GM19328 (cell line): ENCODE results near the gene RAP1GAP2.
"Not testable (repeated sequence)": the region's sequence is repeated elsewhere in the genome, so short reads cannot be mapped to it uniquely, and the experiment has no call there.

Experiments used
- ATAC-seq: cut with Tn5 transposase; IDR thresholded peaks from one replicate; pipeline ENCODE4 v1.9.1; 2021; ENCODE audit warnings: mild to moderate bottlenecking, moderate library complexity; ENCODE audit not compliant: unreplicated experiment

The RAP1GAP2 gene

DNA sequence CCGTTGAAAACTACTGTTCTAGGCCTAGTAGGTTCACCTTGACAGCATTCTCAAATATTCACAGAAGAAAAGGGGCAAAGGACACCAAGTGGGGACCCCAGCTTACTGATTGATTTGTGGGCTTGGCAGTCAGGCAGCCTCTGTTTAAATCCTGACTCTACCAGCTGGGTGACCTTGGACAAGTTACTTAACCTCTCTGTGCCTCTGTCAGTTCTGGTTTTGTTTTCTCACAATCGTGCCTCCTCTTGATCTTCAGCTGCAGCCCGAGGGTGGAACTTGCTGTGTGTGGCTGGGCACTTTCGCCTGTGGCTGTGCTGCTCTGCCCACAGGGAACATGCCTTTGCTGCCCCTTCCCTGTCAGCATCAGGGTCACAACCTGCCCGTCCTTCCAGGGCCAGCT is 17.8 kb downstream of the RAP1GAP2 start:
- ATAC-seq: no peak

DNA sequence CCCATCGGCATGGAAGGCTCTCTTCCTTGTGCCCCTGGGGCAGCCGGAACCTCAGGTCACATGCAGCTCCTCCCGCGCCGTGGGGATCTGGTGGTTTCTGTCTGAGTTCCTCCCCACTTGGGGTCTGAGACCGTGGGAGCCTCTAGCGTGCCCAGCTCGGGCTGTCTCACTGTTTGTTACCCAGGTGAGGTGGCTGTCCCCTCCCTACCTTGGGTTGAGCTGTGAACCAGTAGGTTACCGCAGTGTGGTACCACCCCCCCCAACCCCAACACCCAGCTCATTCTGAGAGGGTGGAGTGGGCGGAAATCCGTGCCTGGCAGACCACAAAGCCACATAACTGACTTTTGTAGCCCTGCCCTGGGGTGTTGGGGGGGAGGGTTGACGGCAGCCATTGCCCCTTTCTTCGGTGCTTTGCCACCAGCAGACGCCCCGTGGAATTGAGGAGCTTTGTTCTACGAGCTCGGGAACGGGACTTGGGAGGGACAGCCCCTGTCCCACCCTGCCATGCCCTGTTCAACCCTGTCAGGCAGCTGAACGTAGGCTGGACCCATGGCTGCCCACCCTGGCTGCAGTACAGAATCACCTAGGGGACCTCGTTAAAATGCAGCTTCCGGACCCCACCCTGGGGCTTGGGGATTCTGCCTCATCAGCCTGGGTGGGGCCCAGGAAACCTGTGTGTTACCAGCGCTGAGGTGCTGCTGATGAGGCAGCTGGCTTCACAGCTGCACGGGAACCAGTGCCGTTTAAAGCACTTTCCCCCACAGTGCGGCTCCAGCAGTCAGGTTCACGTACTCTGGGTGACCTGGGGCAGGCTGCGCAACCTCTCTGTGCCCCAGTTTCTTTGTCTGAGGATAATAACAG is 18.5 kb downstream of the RAP1GAP2 start:
- ATAC-seq: no peak

DNA sequence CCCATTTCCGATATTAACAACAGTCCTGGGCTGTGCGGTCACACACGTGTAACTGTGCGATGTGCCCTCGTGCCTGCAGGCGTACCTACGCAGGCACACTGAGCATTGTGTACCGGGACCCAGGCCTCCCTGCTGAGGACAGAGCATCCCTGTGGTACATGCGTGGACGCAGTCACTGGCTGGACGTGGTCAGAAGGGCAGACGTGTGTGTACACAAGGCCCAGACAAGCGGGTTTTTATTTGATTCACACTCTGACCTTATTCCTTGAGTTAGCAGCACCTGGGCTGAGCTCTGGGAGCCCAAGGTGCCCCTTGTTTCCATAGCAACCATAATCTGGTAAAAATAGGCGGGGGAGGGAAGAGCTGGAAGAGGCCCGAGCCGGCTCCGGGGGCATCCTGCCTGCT is 19.5 kb downstream of the RAP1GAP2 start:
- ATAC-seq: no peak

DNA sequence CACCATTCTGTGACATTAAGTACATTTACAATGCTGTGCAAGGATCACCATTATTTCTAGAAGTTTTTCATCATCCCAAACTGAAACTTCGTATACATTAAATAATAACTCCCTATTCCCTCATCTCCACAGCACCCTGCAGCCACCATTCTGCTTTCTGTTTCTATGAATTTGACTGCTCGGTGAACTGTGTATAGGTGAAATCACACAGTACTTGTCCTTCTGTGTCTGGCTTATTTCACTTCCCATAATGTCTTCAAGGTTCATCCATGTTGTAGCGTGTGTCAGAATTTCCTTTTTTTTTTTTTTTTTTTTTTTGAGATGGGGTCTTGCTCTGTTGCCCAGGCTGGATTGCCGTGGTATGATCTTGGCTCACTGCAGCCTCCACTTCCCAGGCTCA is 20.4 kb downstream of the RAP1GAP2 start:
- ATAC-seq: no peak

DNA sequence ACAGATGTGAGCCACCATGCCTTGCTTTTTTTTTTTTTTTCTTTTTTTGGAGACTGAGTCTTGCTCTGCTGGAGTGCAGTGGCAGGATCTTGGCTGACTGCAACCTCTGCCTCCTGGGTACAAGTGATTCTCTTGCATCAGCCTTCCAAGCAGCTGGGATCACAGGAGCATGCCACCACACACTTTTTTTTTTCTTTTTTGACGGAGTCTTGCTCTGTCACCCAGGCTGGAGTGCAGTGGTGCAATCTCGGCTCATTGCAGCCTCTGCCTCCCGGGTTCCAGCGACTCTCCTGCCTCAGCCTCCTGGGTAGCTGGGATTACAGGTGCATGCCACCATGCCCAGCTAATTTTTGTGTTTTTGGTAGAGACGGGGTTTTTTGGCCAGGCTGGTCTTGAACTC is 23.1 kb downstream of the RAP1GAP2 start:
- not testable (repeated sequence) for ATAC-seq

DNA sequence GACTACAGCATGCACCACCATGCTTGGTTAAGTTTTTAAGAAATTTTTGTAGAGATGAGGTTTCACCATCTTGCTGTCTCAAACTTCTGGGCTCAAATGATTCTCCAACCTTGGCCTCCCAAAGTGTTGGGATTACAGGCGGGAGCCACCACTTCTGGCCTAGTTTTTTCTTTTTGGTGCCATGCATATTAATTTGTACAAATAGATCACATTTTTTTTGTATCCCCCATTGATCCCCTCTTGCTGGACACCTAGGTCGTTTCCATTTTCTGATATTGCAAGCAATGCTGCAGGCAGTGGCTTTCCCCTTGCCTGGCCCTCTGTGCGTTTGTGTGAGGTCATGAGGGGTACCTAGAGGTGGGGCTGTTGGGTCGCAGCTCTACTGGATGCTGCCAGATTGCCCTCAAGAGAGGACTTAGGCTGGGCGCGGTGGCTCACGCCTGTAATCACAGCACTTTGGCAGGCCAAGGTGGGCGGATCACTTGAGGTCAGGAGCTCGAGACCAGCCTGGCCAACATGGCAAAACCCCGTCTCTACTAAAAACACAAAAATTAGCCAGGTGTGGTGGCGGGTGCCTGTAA is 23.8 kb downstream of the RAP1GAP2 start:
- ATAC-seq: no peak

DNA sequence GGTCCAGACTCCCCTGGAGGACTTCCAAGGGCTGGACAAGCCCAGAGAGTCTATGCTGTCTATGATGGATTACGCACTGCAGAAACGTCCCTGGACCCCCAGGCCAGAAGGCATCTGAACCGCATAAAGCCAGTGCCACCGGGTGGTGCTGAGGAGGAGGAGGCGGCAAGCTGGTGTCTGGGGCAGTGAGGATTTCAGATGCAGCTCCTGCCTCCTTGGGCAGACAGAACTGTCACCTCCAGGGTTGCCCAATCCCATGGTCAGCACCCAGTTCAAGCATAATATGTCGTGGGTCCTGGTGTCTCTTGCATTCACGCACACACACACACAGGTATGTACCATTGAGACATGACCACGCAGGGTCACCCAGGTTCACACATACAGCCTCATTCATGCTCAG is 25.6 kb downstream of the RAP1GAP2 start:
- ATAC-seq: no peak

DNA sequence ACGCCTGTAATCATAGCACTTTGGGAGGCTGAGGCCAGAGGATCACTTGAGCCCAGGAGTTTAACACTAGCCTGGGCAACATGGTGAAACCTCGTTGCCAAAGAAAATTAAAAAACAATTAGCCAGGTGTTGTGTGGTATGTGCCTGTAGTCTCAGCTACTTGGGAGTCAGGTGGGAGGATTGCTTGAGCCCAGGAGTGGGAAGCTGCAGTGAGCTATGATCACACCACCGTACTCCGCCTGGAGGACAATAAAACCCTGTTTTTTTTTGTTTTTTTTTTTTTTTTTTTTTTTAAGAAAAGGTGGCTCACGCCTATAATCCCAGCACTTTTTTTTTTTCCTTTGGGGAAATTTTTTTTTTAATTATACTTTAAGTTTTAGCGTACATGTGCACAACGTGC is 26.1 kb downstream of the RAP1GAP2 start:
- ATAC-seq: no peak

DNA sequence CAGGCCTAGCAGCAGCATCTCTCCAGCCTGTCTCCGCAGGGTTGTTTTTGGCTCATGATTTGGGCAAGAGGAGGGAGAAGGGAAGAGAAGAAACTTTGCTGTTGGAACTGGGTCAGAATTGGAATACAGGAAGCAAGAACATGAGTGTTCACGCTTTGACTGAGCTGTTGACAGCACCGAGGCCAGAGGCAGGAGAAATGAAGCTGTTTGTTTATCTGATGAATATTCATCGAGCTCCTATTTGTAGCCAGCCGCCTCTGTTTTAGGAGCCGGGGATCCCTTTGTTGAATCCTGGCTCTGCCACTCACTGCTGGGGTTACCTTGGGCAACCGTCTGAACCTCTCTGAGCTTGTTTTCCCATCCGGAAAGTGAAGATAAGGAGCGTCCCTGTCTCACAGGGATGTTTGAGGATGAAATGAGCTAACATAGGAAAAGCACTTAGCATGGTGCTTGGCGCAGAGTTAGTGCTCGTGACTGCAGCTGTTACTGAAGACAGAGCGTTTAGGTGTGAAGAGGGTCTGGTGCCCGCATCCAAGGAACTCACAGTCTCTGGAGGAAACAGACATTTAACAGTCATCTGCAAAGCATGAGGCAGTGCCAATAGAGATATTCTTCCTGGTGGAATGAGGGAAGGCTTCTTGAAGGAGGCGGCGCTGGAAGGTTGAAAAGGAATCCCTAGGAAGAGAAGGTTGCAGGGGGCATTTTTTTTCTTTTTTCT is 29.2 kb downstream of the RAP1GAP2 start:
- no peak for ATAC-seq

DNA sequence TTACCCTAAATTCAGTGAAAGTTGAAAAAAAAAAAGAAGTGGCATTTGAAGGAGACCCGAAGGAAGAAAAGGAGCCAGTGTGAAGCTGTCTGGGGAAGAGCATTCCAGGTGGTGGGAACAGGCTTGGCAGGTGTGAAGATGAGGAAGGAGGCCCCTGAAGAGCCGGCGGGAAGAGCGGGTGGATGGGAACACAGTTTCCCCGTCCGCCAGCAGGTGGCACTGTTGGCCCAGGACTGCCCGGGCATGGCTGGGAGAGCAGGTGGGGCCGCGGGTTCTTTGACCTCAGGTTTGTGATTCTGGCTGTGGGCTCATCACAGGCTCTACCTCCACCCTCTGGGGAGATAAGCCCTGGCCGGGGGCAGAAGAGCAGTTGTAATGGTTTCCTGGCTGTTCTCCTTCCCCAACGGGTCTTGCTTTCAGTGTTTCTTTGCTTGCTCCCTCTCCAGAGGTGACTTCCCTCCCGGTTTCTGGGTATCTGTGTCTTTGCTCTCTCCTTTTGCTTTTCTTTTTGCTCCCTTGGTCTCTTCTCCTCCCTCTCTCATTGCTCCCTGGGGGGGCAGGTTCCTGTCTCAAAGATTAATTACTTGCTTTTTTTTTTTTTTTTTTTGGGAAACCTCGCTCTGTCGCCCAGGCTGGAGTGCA is 32.3 kb downstream of the RAP1GAP2 start:
- no peak for ATAC-seq

DNA sequence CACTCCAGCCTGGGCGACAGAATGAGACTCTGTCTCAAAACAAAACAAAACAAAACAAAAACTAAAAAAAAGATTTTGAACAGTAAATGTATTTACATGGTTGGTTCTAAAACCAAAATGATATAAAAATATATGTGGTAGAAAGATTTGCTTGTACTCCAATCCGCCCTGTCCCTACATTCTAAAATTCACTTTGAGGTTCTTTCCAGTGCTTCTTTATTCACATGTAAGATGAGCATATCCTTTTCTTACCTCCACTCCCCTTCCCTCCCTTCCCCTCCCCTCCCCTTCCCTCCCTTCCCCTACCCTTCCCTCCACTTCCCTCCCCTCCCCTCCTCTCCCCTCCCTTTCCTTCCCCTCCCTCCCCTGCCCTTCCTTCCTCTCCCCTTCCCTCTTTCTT is 34.4 kb downstream of the RAP1GAP2 start:
- ATAC-seq: no peak

DNA sequence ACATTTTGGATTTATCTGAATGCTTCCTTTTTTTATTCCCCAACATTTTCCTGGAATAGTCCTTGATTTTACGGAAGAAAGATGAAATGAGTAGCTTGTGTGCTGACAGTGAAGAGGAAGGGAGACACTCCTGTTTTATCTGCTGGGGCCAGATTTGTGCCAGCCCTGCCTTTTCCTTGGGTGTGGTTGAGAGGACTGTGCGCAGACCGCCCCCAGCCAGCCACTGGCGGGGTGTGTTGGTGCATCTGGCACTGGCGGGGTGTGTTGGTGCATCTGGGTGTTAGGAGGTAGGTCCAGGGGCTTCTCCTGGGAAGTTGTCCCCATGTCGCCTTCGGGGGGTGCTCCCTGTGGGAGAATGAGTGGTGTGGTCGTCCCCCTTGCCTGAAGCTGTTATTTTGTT is 39.5 kb downstream of the RAP1GAP2 start:
- no peak for ATAC-seq

DNA sequence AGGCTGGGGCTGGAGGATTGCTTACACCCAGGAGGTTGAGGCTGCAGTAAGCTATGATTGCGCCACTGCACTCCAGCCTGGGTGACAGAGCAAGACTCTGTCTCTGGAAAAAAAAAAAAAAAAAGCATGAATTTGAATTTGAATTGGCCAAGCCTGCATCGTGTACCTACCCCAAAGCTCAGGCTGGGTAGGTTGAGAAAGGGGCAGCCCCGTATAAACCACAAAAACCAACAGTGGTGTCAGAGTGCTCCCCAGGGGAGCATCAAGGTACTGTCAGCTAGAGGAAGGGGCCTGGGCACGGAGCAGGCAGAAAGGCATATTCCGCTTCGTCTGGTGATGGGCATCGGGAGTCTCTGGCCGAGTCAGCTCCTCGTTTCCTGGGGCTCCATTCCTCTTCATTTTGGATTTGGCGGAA is 40.9 kb downstream of the RAP1GAP2 start:
- no peak for ATAC-seq

DNA sequence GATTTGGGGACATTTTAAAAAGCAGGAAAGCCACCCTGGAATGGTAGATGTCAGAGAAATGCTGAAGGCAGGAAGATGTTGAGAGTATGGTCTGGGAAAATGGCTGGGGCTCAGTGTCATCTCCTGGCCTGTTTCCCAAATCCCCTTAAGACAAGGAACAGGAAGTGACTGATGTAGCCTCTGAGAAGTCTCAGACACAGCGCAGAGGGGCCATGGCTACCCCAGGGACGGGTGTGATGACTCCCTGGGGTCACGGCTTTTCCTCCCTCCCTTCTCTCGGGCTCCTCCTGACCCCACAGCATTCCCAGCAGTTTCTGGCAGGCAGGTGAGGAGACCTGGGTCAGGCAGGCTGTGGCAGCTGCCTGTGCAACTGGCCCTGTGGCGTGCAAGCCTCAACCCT is 45.4 kb downstream of the RAP1GAP2 start:
- ATAC-seq: no peak

DNA sequence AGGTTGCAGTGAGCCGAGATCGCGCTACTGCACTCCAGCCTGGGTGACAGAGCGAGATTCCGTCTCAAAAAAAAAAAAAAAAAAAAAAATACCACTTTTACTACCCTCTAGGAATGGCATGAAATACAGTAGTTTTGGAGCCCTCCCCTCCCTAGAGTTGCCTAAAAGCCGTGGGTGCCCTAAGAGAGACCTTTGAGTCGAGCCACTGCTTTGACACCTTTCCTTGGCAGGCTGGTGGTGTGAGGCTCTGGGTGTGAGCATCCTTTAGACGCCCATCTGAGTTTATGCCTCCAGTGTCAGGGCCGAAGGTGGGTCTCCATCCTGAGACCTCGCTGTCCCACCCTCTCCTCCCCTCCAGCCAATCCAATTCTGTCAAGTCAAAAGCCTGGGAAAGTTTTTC is 46.2 kb downstream of the RAP1GAP2 start:
- no peak for ATAC-seq

DNA sequence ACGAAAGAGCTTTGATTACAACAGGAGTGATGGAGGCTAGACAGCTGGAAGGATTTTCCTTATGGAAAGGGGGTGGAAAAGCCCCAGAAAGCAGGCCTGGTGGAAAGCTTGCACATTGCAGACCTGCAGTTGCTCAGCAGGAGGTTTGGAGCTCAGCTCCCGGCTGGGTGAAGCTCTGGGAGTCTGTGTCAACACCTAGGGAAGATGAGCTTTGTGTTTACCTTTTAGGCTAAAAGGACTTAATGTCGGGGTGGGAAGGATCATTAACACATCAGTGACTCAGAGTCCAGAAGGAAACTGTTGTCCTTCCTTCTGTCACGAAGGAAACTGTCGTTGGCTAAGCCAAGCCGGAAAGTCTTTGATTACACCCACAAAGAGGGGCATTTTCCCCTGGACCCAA is 48.2 kb downstream of the RAP1GAP2 start:
- no peak for ATAC-seq

DNA sequence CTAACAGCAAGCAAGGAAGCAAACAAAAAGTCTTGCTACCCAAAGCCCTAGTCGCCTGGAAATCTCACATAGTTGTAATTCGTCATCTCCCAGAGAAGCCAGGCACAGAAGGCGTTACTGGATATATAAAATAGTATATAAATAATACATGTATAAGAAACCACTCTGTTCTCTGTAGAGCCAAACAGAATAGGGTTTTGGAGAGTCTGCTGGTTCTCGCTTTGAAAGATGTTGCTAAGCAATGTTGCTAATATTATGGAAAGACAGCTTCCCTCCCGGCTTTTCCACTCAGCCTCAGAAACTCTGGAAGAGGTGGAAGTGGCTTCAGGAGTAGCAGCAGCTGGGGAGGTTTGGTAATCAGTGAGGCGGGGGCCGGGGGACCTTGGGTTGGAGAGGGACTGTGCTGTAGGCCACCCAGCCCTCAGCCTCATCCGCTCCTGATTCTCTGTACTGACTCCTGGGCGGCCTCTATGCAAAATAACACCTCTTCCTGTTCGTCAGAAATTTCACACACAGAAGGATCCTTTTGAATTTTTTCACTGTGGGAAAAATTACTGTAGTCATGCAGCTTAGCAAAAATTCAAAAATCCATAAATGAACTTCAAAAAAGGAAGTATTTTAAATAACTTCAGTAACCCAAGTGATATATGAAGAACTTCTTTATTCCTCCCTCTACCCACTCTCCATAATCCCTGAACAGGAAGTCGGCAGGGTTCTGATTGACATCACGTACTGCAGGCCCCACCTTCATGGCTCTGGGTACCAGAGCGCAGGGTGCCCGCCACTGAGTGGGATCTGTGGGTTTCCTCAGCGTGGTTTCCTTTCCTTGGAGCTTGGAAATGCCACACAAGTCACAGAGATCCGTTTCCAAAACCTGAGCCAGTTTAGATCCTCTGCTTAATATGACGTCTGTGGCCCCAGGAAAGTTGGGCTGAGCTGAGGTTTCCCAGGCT is 51.4 kb downstream of the RAP1GAP2 start:
- ATAC-seq: no peak

DNA sequence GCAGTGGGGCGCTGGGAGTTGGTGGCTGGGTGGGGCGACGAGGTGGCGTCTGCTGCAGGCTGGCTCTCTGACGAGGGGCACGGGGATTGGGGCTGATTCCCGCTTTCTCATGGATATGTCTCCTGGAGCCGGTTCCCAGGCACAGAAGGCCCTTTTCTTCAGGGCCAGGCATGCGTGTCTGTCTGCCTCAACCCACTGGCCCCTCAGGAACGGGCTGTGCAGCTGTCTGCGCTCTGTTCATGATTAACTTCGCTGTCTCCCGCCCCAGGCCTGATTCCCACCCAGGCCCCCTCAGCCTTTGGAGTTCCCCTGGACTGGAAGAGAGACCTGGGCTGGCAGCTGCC is 53.1 kb downstream of the RAP1GAP2 start:
- ATAC-seq: no peak

DNA sequence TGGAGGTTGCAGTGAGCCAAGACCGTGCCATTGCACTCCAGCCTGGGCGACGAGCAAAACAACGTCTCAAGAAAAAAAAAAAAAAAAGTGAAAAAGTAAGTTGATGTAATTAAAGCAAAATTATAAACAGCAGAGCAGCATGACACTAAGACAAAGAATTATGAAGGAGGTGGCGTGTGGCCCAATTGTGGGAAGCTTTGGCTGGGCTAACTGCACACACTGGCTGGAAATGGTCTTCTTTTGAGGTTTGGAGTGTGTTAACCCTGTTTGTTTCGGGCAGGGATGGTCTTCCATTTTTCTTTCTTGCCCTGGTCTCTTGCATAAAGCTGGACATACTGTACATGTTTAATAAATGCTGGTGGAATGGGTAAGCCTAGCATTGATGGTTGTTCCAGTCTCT is 54.8 kb downstream of the RAP1GAP2 start:
- no peak for ATAC-seq

DNA sequence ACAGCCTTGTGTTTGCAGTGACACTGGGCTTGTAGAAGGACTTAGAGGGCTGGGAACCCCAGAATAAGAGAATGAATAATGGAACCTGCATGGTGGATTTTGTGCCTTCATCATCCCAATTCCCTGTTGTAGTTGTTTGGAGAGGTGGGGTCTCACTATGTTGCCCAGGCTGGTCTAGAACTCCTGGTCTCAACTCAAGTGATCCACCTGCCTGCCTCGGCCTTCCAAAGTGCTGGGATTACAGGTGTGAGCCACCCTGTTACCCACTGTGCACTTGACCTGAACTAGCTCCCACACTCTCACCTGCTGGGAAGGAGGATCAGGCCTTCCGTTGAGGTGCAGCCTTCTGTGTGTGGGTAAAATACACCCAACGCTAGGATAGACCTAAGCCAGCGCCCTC is 55.4 kb downstream of the RAP1GAP2 start:
- ATAC-seq: no peak

DNA sequence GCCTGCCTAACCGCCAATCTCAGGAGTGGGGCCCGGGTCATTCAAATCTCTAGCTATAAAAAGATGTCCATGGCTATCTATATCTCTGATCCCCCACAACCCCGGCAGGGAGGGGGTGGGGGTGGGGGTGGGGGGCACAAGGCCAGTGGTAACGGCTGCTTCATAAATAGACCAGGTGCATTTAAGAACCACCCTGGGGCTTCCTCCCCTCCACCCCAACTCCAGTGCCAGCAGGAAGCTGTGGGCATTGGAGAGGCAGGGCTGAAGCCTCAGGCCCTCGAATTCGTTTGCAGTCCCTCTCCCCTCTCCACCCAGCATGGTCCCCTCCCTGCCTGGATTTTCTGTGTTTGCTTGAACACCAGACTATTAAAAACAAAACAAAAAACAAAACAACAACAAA is 56.0 kb downstream of the RAP1GAP2 start:
- no peak for ATAC-seq
